Neural progenitor cell (in vitro differentiated cells): ENCODE data around the gene C11orf86. TPM values are rescaled to one million over a fixed set of nuclear protein-coding genes. Genes with fewer than 3 reads are reported as not detected.
A peak's percentile ranks its signal among the peaks of the same experiment; 100 is the strongest.

ENCODE experiments used
- DNase-seq: peaks from one replicate; pipeline ENCODE4 v3.0.0-alpha.2; 2016; ENCODE audit warnings: low spot score
- H2AFZ ChIP-seq: fragments of 200-600 bp; sonication (generic); replicated peaks from 2 replicates; pipeline ENCODE4 v1.6.1; 2016; ENCODE audit warnings: antibody characterized with exemption
- H3F3A ChIP-seq: fragments of 200-600 bp; sonication (generic); 2 replicates; pipeline ENCODE4 v1.6.1; 2016; ENCODE audit warnings: antibody characterized with exemption, low read depth
- H3K27ac ChIP-seq: fragments of 200-600 bp; sonication (generic); 2 replicates; pipeline ENCODE4 v1.5.1; 2016; ENCODE audit warnings: mild to moderate bottlenecking
- H3K27me3 ChIP-seq: fragments of 200-600 bp; sonication (generic); 2 replicates; pipeline ENCODE4 v1.6.1; 2016; ENCODE audit warnings: mild to moderate bottlenecking, moderate library complexity
- H3K36me3 ChIP-seq: fragments of 200-600 bp; sonication (generic); 2 replicates; pipeline ENCODE4 v1.5.1; 2016
- H3K4me1 ChIP-seq: fragments of 200-600 bp; sonication (generic); 2 replicates; pipeline ENCODE4 v1.6.1; 2016; ENCODE audit warnings: mixed run types
- H3K4me2 ChIP-seq: fragments of 200-600 bp; sonication (generic); 2 replicates; pipeline ENCODE4 v1.6.1; 2016
- H3K4me3 ChIP-seq: fragments of 200-600 bp; sonication (generic); 2 replicates; pipeline ENCODE4 v1.5.1; 2016
- H3K79me2 ChIP-seq: fragments of 200-600 bp; sonication (generic); 2 replicates; pipeline ENCODE4 v1.6.1; 2016; ENCODE audit warnings: low read depth
- H3K9ac ChIP-seq: fragments of 200-600 bp; sonication (generic); 2 replicates; pipeline ENCODE4 v1.6.1; 2016
- H3K9me3 ChIP-seq: fragments of 200-600 bp; sonication (generic); 2 replicates; pipeline ENCODE4 v1.5.1; 2016; ENCODE audit warnings: low read depth
- H4K20me1 ChIP-seq: fragments of 200-600 bp; sonication (generic); 2 replicates; pipeline ENCODE4 v1.6.1; 2016; ENCODE audit warnings: low read depth
- H3K27ac Mint-ChIP-seq: 3 replicates; pipeline ENCODE4 v1.8.0; 2021; ENCODE audit warnings: mixed read lengths
- H3K27me3 Mint-ChIP-seq: 2 replicates; pipeline ENCODE4 v1.8.0; 2022; ENCODE audit warnings: low read depth, mild to moderate bottlenecking, inconsistent platforms, moderate library complexity, mixed read lengths; ENCODE audit not compliant: insufficient read depth
- H3K36me3 Mint-ChIP-seq: 3 replicates; pipeline ENCODE4 v1.8.0; 2021; ENCODE audit warnings: mixed read lengths
- H3K4me1 Mint-ChIP-seq: 3 replicates; pipeline ENCODE4 v1.8.0; 2021; ENCODE audit warnings: mixed read lengths
- H3K4me3 Mint-ChIP-seq: 3 replicates; pipeline ENCODE4 v1.8.0; 2021; ENCODE audit warnings: mild to moderate bottlenecking, moderate library complexity, mixed read lengths
- H3K9me3 Mint-ChIP-seq: 3 replicates; pipeline ENCODE4 v1.8.0; 2020; ENCODE audit warnings: mixed read lengths
- CTCF ChIP-seq: fragments of 200-600 bp; sonication (generic); IDR thresholded peaks from 2 replicates; pipeline ENCODE4 v1.5.1; 2017; ENCODE audit warnings: antibody characterized with exemption, mild to moderate bottlenecking
- EZH2 ChIP-seq: fragments of 200-600 bp; sonication (generic); IDR thresholded peaks from 2 replicates; pipeline ENCODE4 v1.6.1; 2017; ENCODE audit warnings: antibody characterized with exemption, mild to moderate bottlenecking, moderate library complexity
- EZH2phosphoT487 ChIP-seq: fragments of 200-600 bp; sonication (generic); IDR thresholded peaks from 2 replicates; pipeline ENCODE4 v1.6.1; 2017; ENCODE audit warnings: antibody characterized with exemption
- total RNA-seq: library from RNA; depleted of rRNA; stranded (reverse); fragments of >200 nt; gene quantifications from 2 replicates; pipeline ENCODE4 v1.2.3, GENCODE V29; 2015; ENCODE audit warnings: low replicate concordance

C11orf86 gene
- total RNA-seq, 1 donor from 2014 or later, result not detected

DNA sequence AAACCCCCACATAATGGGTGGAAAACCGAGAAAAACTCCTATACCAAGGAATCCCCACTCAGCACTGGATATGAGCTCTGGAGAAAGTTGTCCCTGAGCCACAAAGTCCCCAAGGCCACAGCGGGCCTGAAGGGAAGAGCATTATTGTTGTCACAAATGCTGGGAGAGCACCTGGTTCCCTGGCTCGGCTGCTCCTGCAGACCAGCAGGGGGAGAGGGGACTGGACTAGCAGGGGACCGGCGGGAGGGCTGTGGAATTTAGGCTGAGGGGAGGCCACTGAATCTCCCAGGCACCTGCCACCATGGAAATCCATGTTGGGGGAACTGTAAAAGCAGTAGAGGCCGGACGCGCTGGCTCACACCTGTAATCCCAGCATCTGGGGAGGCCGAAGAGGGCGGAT lies 24.0 kb upstream of the C11orf86 start:
- no peak overlapping the region for H3K4me3 Mint-ChIP-seq
- Histone ChIP-seq H3K9me3 (no peaks in the 10 kb centered on the region), H3K36me3 (no peaks in the 10 kb centered on the region), H2AFZ (no peak overlapping the region), H3F3A (no peaks in the 10 kb centered on the region), H3K4me2 (no peak overlapping the region), H4K20me1 (no peaks in the 10 kb centered on the region), H3K4me1 (no peaks in the 10 kb centered on the region), H3K27me3 (no peaks in the 10 kb centered on the region), H3K79me2 (no peaks in the 10 kb centered on the region), H3K27ac (no peak overlapping the region), H3K4me3 (no peak overlapping the region), H3K9ac (no peak overlapping the region)
- DNase-seq, result peak; percentile 35
- H3K4me1 Mint-ChIP-seq, result peaks cover 6% of the 10 kb centered on the region
- peaks cover under 1% of the 10 kb centered on the region for H3K36me3 Mint-ChIP-seq
- no peak overlapping the region for H3K27ac Mint-ChIP-seq
- TF ChIP-seq CTCF (peak; percentile 24), EZH2 (no peak)
- no peaks in the 10 kb centered on the region for H3K27me3 Mint-ChIP-seq
- no peaks in the 10 kb centered on the region for H3K9me3 Mint-ChIP-seq

- H3K9me3 ChIP-seq, result no peaks in the 10 kb centered on the region
- peaks cover 11% of the 10 kb centered on the region for H3K4me1 Mint-ChIP-seq
- peaks cover 4% of the 10 kb centered on the region for H3F3A ChIP-seq
- no peaks in the 10 kb centered on the region for H3K79me2 ChIP-seq
- no peaks in the 10 kb centered on the region for H3K36me3 Mint-ChIP-seq
- no peaks in the 10 kb centered on the region for H3K4me1 ChIP-seq
- peaks cover 1% of the 10 kb centered on the region for H3K27me3 Mint-ChIP-seq
- H3K27me3 ChIP-seq, result no peaks in the 10 kb centered on the region
- no peaks in the 10 kb centered on the region for H3K36me3 ChIP-seq
- DNase-seq, result no peak
- no peak overlapping the region for H3K4me3 ChIP-seq
- no peak overlapping the region for H3K9ac ChIP-seq
- H3K9me3 Mint-ChIP-seq, result no peaks in the 10 kb centered on the region
- H4K20me1 ChIP-seq, result no peaks in the 10 kb centered on the region
- TF ChIP-seq EZH2phosphoT487 (no peak), EZH2 (no peak), CTCF (no peak)
- H3K27ac Mint-ChIP-seq, result no peak overlapping the region
- H3K4me3 Mint-ChIP-seq, result no peak overlapping the region
- no peak overlapping the region for H3K4me2 ChIP-seq
- H2AFZ ChIP-seq, result no peak overlapping the region
- no peak overlapping the region for H3K27ac ChIP-seq
These were observed 23.2 kb upstream of the C11orf86 start for GRCh38 chr11:66951927-66952337.

GRCh38 chr11:66953081-66953833 lies 21.8 kb upstream of the C11orf86 start:
- peaks cover 12% of the 10 kb centered on the region for H3F3A ChIP-seq
- H3K4me1 ChIP-seq, result peaks cover 8% of the 10 kb centered on the region
- no peak overlapping the region for H3K9ac ChIP-seq
- H2AFZ ChIP-seq, result no peak overlapping the region
- no peaks in the 10 kb centered on the region for H3K36me3 Mint-ChIP-seq
- DNase-seq, result no peak
- H3K27me3 Mint-ChIP-seq, result peaks cover 2% of the 10 kb centered on the region
- H3K27me3 ChIP-seq, result no peaks in the 10 kb centered on the region
- peaks cover 5% of the 10 kb centered on the region for H3K79me2 ChIP-seq
- H3K4me3 Mint-ChIP-seq, result no peak overlapping the region
- no peak overlapping the region for H3K27ac ChIP-seq
- H3K4me1 Mint-ChIP-seq, result peaks cover 16% of the 10 kb centered on the region
- H3K27ac Mint-ChIP-seq, result no peak overlapping the region
- H3K4me3 ChIP-seq, result no peak overlapping the region
- no peaks in the 10 kb centered on the region for H3K36me3 ChIP-seq
- H3K9me3 ChIP-seq, result no peaks in the 10 kb centered on the region
- H3K4me2 ChIP-seq, result no peak overlapping the region
- no peaks in the 10 kb centered on the region for H4K20me1 ChIP-seq
- TF ChIP-seq EZH2phosphoT487 (no peak), EZH2 (no peak), CTCF (no peak)
- no peaks in the 10 kb centered on the region for H3K9me3 Mint-ChIP-seq
